H9 (cell line): Measurements from ENCODE around the gene S100Z. TPM values are rescaled to one million over a fixed set of nuclear protein-coding genes. Genes with fewer than 3 reads are reported as not detected.

ENCODE experiments used
- DNase-seq: peaks from one replicate; pipeline ENCODE4 v3.0.0-alpha.2; 2017
- H2AFZ ChIP-seq: one replicate; pipeline ENCODE4 v1.6.1; 2013; ENCODE audit warnings: mild to moderate bottlenecking, low read length, control low read depth, moderate library complexity
- H2AK5ac ChIP-seq: 2 replicates; pipeline ENCODE4 v1.6.1; 2013; ENCODE audit warnings: low read length, control low read depth, mixed read lengths; ENCODE audit not compliant: insufficient read length
- H2BK120ac ChIP-seq: one replicate; pipeline ENCODE4 v1.6.1; 2013; ENCODE audit warnings: low read depth, mild to moderate bottlenecking, low read length, control low read depth, inconsistent platforms; ENCODE audit not compliant: poor library complexity, severe bottlenecking
- H2BK12ac ChIP-seq: 2 replicates; pipeline ENCODE4 v1.6.1; 2013; ENCODE audit warnings: low read length, control low read depth, mixed read lengths, low read depth; ENCODE audit not compliant: insufficient read length
- H2BK15ac ChIP-seq: 2 replicates; pipeline ENCODE4 v1.6.1; 2013; ENCODE audit warnings: low read depth, low read length, control low read depth
- H2BK20ac ChIP-seq: one replicate; pipeline ENCODE4 v1.6.1; 2013; ENCODE audit warnings: low read depth, mild to moderate bottlenecking, low read length, control low read depth, inconsistent platforms; ENCODE audit not compliant: poor library complexity, severe bottlenecking
- H2BK5ac ChIP-seq: 2 replicates; pipeline ENCODE4 v1.6.1; 2013; ENCODE audit warnings: low read length, control low read depth, mixed read lengths; ENCODE audit not compliant: insufficient read length
- H3K14ac ChIP-seq: 2 replicates; pipeline ENCODE4 v1.6.1; 2013; ENCODE audit warnings: low read length, control low read depth; ENCODE audit not compliant: insufficient read depth
- H3K18ac ChIP-seq: 2 replicates; pipeline ENCODE4 v1.6.1; 2013; ENCODE audit warnings: low read depth, mild to moderate bottlenecking, mixed read lengths, low read length, control low read depth; ENCODE audit not compliant: insufficient read length
- H3K23ac ChIP-seq: 2 replicates; pipeline ENCODE4 v1.6.1; 2013; ENCODE audit warnings: low read length, control low read depth, mixed read lengths, low read depth; ENCODE audit not compliant: insufficient read length
- H3K23me2 ChIP-seq: 2 replicates; pipeline ENCODE4 v1.6.1; 2013; ENCODE audit warnings: low read depth, mild to moderate bottlenecking, mixed read lengths, low read length, control low read depth; ENCODE audit not compliant: insufficient read length, poor library complexity, severe bottlenecking
- H3K27ac ChIP-seq: 2 replicates; pipeline ENCODE4 v1.5.1; 2013; ENCODE audit warnings: low read length, control low read depth, mixed read lengths, low read depth; ENCODE audit not compliant: insufficient read length
- H3K27me3 ChIP-seq: 2 replicates; pipeline ENCODE4 v1.6.1; 2013; ENCODE audit warnings: low read length, control low read depth, inconsistent platforms; ENCODE audit not compliant: insufficient read depth
- H3K4ac ChIP-seq: 2 replicates; pipeline ENCODE4 v1.6.1; 2013; ENCODE audit warnings: low read depth, mild to moderate bottlenecking, control low read depth, inconsistent platforms, low read length, moderate library complexity
- H3K4me1 ChIP-seq: 2 replicates; pipeline ENCODE4 v1.6.1; 2013; ENCODE audit warnings: low read length, control low read depth, inconsistent platforms; ENCODE audit not compliant: insufficient read depth
- H3K4me2 ChIP-seq: 2 replicates; pipeline ENCODE4 v1.6.1; 2013; ENCODE audit warnings: low read length, control low read depth, mixed read lengths; ENCODE audit not compliant: insufficient read length, insufficient read depth
- H3K56ac ChIP-seq: 2 replicates; pipeline ENCODE4 v1.6.1; 2013; ENCODE audit warnings: low read depth, mild to moderate bottlenecking, mixed read lengths, low read length, control low read depth; ENCODE audit not compliant: insufficient read length
- H3K79me1 ChIP-seq: 2 replicates; pipeline ENCODE4 v1.6.1; 2013; ENCODE audit warnings: low read depth, mild to moderate bottlenecking, moderate library complexity, low read length, control low read depth, inconsistent platforms; ENCODE audit not compliant: insufficient read depth, poor library complexity, severe bottlenecking
- H3K79me2 ChIP-seq: 2 replicates; pipeline ENCODE4 v1.6.1; 2013; ENCODE audit warnings: low read length, control low read depth, inconsistent platforms; ENCODE audit not compliant: insufficient read depth
- H3K9ac ChIP-seq: 2 replicates; pipeline ENCODE4 v1.6.1; 2013; ENCODE audit warnings: low read length, control low read depth, mixed read lengths; ENCODE audit not compliant: insufficient read length; ENCODE audit errors: extremely low read depth
- H3K9me3 ChIP-seq: one replicate; pipeline ENCODE4 v1.6.1; 2013; ENCODE audit warnings: low read depth, low read length, inconsistent platforms; ENCODE audit not compliant: control insufficient read depth
- H3T11ph ChIP-seq: one replicate; pipeline ENCODE4 v1.6.1; 2013; ENCODE audit warnings: mild to moderate bottlenecking, low read length, control low read depth, inconsistent platforms
- H4K20me1 ChIP-seq: one replicate; pipeline ENCODE4 v1.6.1; 2013; ENCODE audit not compliant: control insufficient read depth, insufficient read length, insufficient read depth
- H4K5ac ChIP-seq: 2 replicates; pipeline ENCODE4 v1.6.1; 2013; ENCODE audit warnings: low read depth, mild to moderate bottlenecking, mixed read lengths, low read length, control low read depth; ENCODE audit not compliant: insufficient read length
- H4K8ac ChIP-seq: replicated peaks from 2 replicates; pipeline ENCODE4 v1.6.1; 2013; ENCODE audit warnings: low read length, control low read depth, mixed read lengths, low read depth; ENCODE audit not compliant: insufficient read length
- H4K91ac ChIP-seq: 2 replicates; pipeline ENCODE4 v1.6.1; 2013; ENCODE audit warnings: low read depth, mild to moderate bottlenecking, moderate library complexity, mixed read lengths, low read length, control low read depth; ENCODE audit not compliant: insufficient read length
- H3K27ac Mint-ChIP-seq, 3 experiments: 2 replicates in 2 of 3; 3 replicates in 1 of 3; pipeline ENCODE4 v1.8.0; 2020 to 2021; ENCODE audit warnings: mixed read lengths in 3 of 3, mild to moderate bottlenecking in 1 of 3, moderate library complexity in 1 of 3
- H3K27me3 Mint-ChIP-seq: 2 replicates; pipeline ENCODE4 v1.8.0; 2021; ENCODE audit warnings: low read depth, mild to moderate bottlenecking, moderate library complexity, mixed read lengths
- H3K36me3 Mint-ChIP-seq, 3 experiments: 2 replicates in 2 of 3; 3 replicates in 1 of 3; pipeline ENCODE4 v1.8.0; 2020 to 2021; ENCODE audit warnings: low read depth in 3 of 3, mixed read lengths in 3 of 3; ENCODE audit not compliant: insufficient read depth in 1 of 3
- H3K4me1 Mint-ChIP-seq, 2 experiments: 2 replicates each; pipeline ENCODE4 v1.8.0; 2020; ENCODE audit warnings: mixed read lengths in 2 of 2
- H3K4me3 Mint-ChIP-seq, 2 experiments: 2 replicates in 1 of 2; 3 replicates in 1 of 2; pipeline ENCODE4 v1.8.0; 2020 to 2021; ENCODE audit warnings: mild to moderate bottlenecking in 2 of 2, mixed read lengths in 2 of 2, moderate library complexity in 1 of 2
- H3K9me3 Mint-ChIP-seq, 2 experiments: 2 replicates in 1 of 2; 3 replicates in 1 of 2; pipeline ENCODE4 v1.8.0; 2020; ENCODE audit warnings: mild to moderate bottlenecking in 2 of 2, mixed read lengths in 2 of 2, moderate library complexity in 1 of 2
- WGBS: extraction: QIAGEN DNeasy Blood & Tissue Kit; methylation state at CpG from one replicate; pipeline ENCODE4 v1.1.7; 2013; ENCODE audit warnings: missing lambda C conversion rate, low lambda C conversion rate, mixed read lengths; ENCODE audit not compliant: insufficient read length; ENCODE audit errors: extremely low coverage; 5-methylcytosine and 5-hydroxymethylcytosine counted together
- total RNA-seq: library from RNA; stranded (reverse); gene quantifications from 2 replicates; pipeline ENCODE4 v1.2.1, GENCODE V29; 2021
- TF ChIP-seq, protein P1 (sequence below): fragments of 200-600 bp; sonication (generic); conservative IDR thresholded peaks from 3 replicates; pipeline ENCODE4 v1.8.0; 2021; ENCODE audit warnings: antibody characterized with exemption, mild to moderate bottlenecking

The S100Z gene
- total RNA-seq, 1 experiment from 2014 or later, result not detected

DNA sequence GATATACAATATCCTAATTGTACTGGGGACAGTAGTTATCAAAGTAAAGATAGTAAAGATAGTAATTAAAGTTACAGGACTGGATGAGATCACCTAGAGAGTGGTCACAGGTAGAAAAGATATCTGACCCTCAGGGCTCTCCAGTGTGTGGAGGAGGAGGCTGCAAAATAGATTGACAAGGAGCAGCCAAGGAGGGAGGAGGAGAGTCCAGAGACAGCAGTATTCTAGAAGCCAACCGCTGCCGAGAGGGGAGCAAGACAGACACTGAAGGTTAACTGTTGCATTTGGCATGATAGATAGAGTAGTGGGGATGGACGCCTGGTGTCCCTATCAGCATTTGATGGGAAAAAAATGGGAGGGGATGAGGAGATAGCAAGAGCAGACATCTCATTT is 48.0 kb upstream of the S100Z start:
- no CpG with 5 or more reads among the region's 3 CpGs for WGBS
- TF ChIP-seq, protein P1, sequence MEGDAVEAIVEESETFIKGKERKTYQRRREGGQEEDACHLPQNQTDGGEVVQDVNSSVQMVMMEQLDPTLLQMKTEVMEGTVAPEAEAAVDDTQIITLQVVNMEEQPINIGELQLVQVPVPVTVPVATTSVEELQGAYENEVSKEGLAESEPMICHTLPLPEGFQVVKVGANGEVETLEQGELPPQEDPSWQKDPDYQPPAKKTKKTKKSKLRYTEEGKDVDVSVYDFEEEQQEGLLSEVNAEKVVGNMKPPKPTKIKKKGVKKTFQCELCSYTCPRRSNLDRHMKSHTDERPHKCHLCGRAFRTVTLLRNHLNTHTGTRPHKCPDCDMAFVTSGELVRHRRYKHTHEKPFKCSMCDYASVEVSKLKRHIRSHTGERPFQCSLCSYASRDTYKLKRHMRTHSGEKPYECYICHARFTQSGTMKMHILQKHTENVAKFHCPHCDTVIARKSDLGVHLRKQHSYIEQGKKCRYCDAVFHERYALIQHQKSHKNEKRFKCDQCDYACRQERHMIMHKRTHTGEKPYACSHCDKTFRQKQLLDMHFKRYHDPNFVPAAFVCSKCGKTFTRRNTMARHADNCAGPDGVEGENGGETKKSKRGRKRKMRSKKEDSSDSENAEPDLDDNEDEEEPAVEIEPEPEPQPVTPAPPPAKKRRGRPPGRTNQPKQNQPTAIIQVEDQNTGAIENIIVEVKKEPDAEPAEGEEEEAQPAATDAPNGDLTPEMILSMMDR, result no peak
- no peak overlapping the region for H3K4me2 ChIP-seq

More for the DNA sequence above, 48.0 kb upstream of the S100Z start:
- H2AK5ac ChIP-seq, result no peak overlapping the region
- no peak overlapping the region for H2BK5ac ChIP-seq
- no peaks in the 10 kb centered on the region for H4K20me1 ChIP-seq
- no peaks in the 10 kb centered on the region for H3K27me3 Mint-ChIP-seq
- no peak overlapping the region for H3K14ac ChIP-seq
- no peak overlapping the region for H2BK12ac ChIP-seq
- no peaks in the 10 kb centered on the region for H3K23me2 ChIP-seq
- H3K56ac ChIP-seq, result no peak overlapping the region
- peaks cover 13% of the 10 kb centered on the region; the same call in 1 of the 2 replicates for H3K4me1 ChIP-seq
- peaks cover 0 to 4% (median 0%) of the 10 kb centered on the region in 3 experiments; a peak in 1 of 7 replicates for H3K36me3 Mint-ChIP-seq
- H3K4ac ChIP-seq, result no peak overlapping the region
- H3K23ac ChIP-seq, result no peak overlapping the region
- H2AFZ ChIP-seq, result no peak overlapping the region
- no peak overlapping the region for H2BK120ac ChIP-seq
- no peak overlapping the region for H3K27ac ChIP-seq
- H3K79me2 ChIP-seq, result no peaks in the 10 kb centered on the region
- H3K79me1 ChIP-seq, result no peaks in the 10 kb centered on the region
- no peaks in the 10 kb centered on the region for H3K27me3 ChIP-seq
- H3K9me3 Mint-ChIP-seq, result peaks cover 0 to 5% of the 10 kb centered on the region in 2 experiments; a peak in 2 of 5 replicates
- H3K27ac Mint-ChIP-seq, result no peak overlapping the region
- H3K18ac ChIP-seq, result no peak overlapping the region
- H2BK15ac ChIP-seq, result no peak overlapping the region
- H3K4me3 Mint-ChIP-seq, result no peak overlapping the region
- H3K9ac ChIP-seq, result no peak overlapping the region
- no peaks in the 10 kb centered on the region for H3K9me3 ChIP-seq
- H4K8ac ChIP-seq, result no peak overlapping the region
- no peak overlapping the region for H2BK20ac ChIP-seq
- no peak overlapping the region for H4K91ac ChIP-seq
- no peak overlapping the region for H3T11ph ChIP-seq
- DNase-seq, result no peak
- H4K5ac ChIP-seq, result no peak overlapping the region
- H3K4me1 Mint-ChIP-seq, result peaks cover 32% of the 10 kb centered on the region in 2 experiments
